Uterus (tissue), 2 donors: ENCODE data around the gene POLR3G.

Source experiments
- POLR2A ChIP-seq, 2 donors: fragments of 450-650 bp; IDR thresholded peaks; one replicate each; pipeline ENCODE4 v1.6.1; 2016; ENCODE audit warnings: antibody characterized with exemption in 2 of 2, mild to moderate bottlenecking in 1 of 2, moderate library complexity in 1 of 2
- TF ChIP-seq, protein P1 (sequence below), 4 experiments: fragments of 200-600 bp in 2 of 4; fragments of 450-650 bp in 2 of 4; sonication (generic) in 2 of 4; IDR thresholded peaks; one replicate each; pipeline ENCODE4 v1.5.1; 2016 to 2019; ENCODE audit warnings: antibody characterized with exemption in 4 of 4, mild to moderate bottlenecking in 2 of 4, moderate library complexity in 1 of 4

DNA sequence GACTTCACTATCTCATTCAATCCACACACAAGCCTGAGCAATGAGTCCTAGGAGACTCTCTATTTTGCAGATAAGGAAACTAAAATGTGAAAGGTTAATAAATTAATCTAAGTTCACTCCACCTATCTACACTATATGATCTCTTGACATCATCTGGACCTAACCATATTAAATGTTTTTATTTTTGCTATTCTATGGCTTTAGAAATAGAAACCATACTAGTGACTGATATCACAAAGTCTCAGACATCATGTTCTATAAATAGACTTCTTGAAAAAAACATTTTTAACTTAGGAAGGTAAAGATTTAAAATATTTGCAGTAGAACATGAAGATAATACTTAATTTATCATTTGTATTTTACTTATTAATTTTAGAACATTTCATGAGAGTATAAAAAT lies 74.6 kb downstream of the POLR3G start:
- TF ChIP-seq, protein P1, sequence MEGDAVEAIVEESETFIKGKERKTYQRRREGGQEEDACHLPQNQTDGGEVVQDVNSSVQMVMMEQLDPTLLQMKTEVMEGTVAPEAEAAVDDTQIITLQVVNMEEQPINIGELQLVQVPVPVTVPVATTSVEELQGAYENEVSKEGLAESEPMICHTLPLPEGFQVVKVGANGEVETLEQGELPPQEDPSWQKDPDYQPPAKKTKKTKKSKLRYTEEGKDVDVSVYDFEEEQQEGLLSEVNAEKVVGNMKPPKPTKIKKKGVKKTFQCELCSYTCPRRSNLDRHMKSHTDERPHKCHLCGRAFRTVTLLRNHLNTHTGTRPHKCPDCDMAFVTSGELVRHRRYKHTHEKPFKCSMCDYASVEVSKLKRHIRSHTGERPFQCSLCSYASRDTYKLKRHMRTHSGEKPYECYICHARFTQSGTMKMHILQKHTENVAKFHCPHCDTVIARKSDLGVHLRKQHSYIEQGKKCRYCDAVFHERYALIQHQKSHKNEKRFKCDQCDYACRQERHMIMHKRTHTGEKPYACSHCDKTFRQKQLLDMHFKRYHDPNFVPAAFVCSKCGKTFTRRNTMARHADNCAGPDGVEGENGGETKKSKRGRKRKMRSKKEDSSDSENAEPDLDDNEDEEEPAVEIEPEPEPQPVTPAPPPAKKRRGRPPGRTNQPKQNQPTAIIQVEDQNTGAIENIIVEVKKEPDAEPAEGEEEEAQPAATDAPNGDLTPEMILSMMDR (IDR thresholded peaks at IDR 0.05), result no peak
- no peak for TF ChIP-seq POLR2A (IDR thresholded peaks at IDR 0.05)
